ENCODE data around the gene STAG2. TPM values are rescaled to one million over a fixed set of nuclear protein-coding genes. Genes with fewer than 3 reads are reported as not detected.
"Not testable (repeated sequence)": the region's sequence is repeated elsewhere in the genome, so short reads cannot be mapped to it uniquely, and the experiment has no call there.

STAG2 gene
- total RNA-seq, 4 donors from 2014 or later = 39.3 to 65.6 (median 55.5) TPM

DNA sequence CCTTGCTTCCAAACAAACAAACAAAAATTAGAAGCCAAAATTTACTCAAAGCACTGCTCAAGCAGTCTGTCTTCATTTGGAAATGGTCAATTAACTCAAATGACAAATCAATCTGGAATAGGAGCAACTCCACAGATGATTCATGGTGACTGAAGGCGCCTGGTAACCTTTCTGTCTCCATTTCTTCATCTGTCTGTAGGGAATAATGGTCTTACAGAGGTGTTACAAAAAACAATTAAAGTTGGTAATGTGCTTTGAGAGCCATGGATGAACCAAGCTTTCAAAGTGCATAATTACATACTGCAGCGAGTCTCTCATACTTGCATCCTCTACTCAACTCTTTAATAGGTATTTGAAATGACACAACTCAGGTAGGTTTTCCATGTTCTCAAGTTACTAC, 38.3 kb upstream of the STAG2 start:
- Histone ChIP-seq H3K27me3 (no peaks in the 10 kb centered on the region), H3K4me3 (no peak overlapping the region), H3K4me1 (no peaks in the 10 kb centered on the region), H3K36me3 (no peaks in the 10 kb centered on the region), H3K27ac (no peak overlapping the region), H3K9me3 (no peaks in the 10 kb centered on the region)
- ATAC-seq = no peak
- intact Hi-C loops (cut with DNase I; ENCODE audit: low total_unique reads) = no loop called here
- in situ Hi-C loops (cut with MboI; ENCODE audit: low sequenced_read_pairs in 4 of 4) = no loop called here
- TF ChIP-seq CTCF (IDR thresholded peaks at IDR 0.05 in 4 of 5, conservative IDR thresholded peaks at IDR 0.05 in 1 of 5) = no peak
- TF ChIP-seq POLR2A (IDR thresholded peaks at IDR 0.05) = no peak
- DNase-seq = no peak

DNA sequence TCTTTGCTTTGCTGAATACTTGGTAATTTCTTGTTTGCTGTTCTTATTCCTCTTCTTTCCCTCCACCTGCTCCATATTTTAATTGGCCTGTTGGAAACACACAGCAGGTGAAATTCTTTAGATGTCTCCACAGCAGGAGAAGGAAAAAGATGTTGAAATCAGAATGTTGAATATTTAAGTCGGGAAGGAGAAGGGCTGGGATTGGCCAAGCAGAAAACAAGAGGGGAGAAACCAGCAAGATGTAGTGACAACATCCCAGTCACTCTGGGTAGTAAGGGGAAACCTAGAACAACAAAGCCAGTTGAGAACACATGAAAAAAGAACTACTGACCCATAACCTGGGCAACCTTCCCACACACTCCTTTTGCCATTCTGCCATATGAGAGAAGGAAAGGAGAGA, 37.3 kb upstream of the STAG2 start:
- TF ChIP-seq CTCF (IDR thresholded peaks at IDR 0.05 in 4 of 5, conservative IDR thresholded peaks at IDR 0.05 in 1 of 5) (no peak), POLR2A (IDR thresholded peaks at IDR 0.05) (no peak)
- in situ Hi-C loops (cut with MboI; ENCODE audit: low sequenced_read_pairs in 4 of 4) (no loop called here), intact Hi-C loops (cut with DNase I; ENCODE audit: low total_unique reads) (no loop called here)
- H3K27me3 ChIP-seq = no peaks in the 10 kb centered on the region
- H3K36me3 ChIP-seq = no peaks in the 10 kb centered on the region
- no peaks in the 10 kb centered on the region for H3K4me1 ChIP-seq
- no peak overlapping the region for H3K27ac ChIP-seq
- no peaks in the 10 kb centered on the region for H3K9me3 ChIP-seq
- ATAC-seq (no peak), DNase-seq (no peak)
- H3K4me3 ChIP-seq = no peak overlapping the region

DNA sequence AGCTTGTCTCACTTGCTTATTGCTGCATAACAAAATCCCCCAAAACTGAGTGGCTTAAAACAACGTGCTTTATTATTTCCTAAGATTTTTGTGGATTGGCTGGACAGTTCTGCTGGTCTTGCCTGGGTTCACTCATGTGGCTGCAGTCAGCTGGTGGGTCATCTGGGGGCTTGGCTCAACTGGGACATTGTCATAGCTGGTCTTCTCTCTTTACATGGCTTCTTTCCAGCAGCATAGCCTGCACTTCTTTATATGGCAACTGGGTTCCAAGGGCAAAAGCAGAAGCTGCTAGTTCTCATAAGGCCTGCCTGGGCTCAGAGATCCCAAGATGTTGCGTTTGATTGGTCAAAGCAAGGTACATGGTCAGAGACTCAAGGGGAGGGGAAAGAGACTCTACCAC, 33.7 kb upstream of the STAG2 start:
- Histone ChIP-seq H3K4me1 (no peaks in the 10 kb centered on the region), H3K4me3 (no peak overlapping the region), H3K9me3 (no peaks in the 10 kb centered on the region), H3K27me3 (no peaks in the 10 kb centered on the region), H3K27ac (no peak overlapping the region), H3K36me3 (no peaks in the 10 kb centered on the region)
- intact Hi-C loops (cut with DNase I; ENCODE audit: low total_unique reads) = no loop called here
- ATAC-seq (no peak), DNase-seq (no peak)
- TF ChIP-seq CTCF (IDR thresholded peaks at IDR 0.05 in 4 of 5, conservative IDR thresholded peaks at IDR 0.05 in 1 of 5) (no peak), POLR2A (IDR thresholded peaks at IDR 0.05) (no peak)
- in situ Hi-C loops (cut with MboI; ENCODE audit: low sequenced_read_pairs in 4 of 4) = no loop called here

DNA sequence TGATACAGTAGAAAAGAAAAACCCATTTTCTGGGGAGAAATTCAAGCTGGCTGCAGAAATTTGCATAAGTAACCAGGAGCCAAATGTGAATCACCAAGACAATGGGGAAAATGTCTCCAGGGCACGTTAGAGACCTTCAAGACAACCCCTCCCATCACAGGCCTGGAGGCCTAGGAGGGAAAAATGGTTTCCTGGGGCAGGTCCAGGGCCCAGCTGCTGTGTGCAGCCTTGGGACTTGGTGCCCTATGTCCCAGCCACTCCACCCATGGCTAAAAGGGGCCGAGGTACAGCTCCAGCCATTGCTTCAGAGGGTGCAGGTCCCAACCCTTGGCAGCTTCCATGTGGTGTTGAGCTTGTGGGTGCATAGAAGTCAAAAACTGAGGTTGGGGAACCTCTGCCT, 29.5 kb upstream of the STAG2 start:
- H3K27ac ChIP-seq; H3K4me1 ChIP-seq; H3K4me3 ChIP-seq; intact Hi-C loops (cut with DNase I; ENCODE audit: low total_unique reads); DNase-seq; ATAC-seq; H3K9me3 ChIP-seq; in situ Hi-C loops (cut with MboI; ENCODE audit: low sequenced_read_pairs in 4 of 4); H3K36me3 ChIP-seq; H3K27me3 ChIP-seq: not testable (repeated sequence)

- intact Hi-C loops (cut with DNase I; ENCODE audit: low total_unique reads) = no loop called here
- H3K4me1 ChIP-seq = no peaks in the 10 kb centered on the region
- H3K27me3 ChIP-seq = no peaks in the 10 kb centered on the region
- H3K27ac ChIP-seq = no peak overlapping the region
- ATAC-seq = no peak
- no peak overlapping the region for H3K4me3 ChIP-seq
- no peaks in the 10 kb centered on the region for H3K9me3 ChIP-seq
- no peaks in the 10 kb centered on the region for H3K36me3 ChIP-seq
- TF ChIP-seq CTCF (IDR thresholded peaks at IDR 0.05 in 4 of 5, conservative IDR thresholded peaks at IDR 0.05 in 1 of 5) (no peak), POLR2A (IDR thresholded peaks at IDR 0.05) (no peak)
- no peak for DNase-seq
- in situ Hi-C loops (cut with MboI; ENCODE audit: low sequenced_read_pairs in 4 of 4) = no loop called here
These were observed 18.4 kb upstream of the STAG2 start for GRCh38 chrX:123943074-123943473.

Measured in gastrocnemius medialis (tissue), 4 donors.